HG03196 (cell line): Measurements from ENCODE around the gene YIPF3.
"Not testable (repeated sequence)": the region's sequence is repeated elsewhere in the genome, so short reads cannot be mapped to it uniquely, and the experiment has no call there.

ENCODE experiments used
- ATAC-seq: cut with Tn5 transposase; IDR thresholded peaks from one replicate; pipeline ENCODE4 v1.9.1; 2021; ENCODE audit not compliant: unreplicated experiment

YIPF3 gene

DNA sequence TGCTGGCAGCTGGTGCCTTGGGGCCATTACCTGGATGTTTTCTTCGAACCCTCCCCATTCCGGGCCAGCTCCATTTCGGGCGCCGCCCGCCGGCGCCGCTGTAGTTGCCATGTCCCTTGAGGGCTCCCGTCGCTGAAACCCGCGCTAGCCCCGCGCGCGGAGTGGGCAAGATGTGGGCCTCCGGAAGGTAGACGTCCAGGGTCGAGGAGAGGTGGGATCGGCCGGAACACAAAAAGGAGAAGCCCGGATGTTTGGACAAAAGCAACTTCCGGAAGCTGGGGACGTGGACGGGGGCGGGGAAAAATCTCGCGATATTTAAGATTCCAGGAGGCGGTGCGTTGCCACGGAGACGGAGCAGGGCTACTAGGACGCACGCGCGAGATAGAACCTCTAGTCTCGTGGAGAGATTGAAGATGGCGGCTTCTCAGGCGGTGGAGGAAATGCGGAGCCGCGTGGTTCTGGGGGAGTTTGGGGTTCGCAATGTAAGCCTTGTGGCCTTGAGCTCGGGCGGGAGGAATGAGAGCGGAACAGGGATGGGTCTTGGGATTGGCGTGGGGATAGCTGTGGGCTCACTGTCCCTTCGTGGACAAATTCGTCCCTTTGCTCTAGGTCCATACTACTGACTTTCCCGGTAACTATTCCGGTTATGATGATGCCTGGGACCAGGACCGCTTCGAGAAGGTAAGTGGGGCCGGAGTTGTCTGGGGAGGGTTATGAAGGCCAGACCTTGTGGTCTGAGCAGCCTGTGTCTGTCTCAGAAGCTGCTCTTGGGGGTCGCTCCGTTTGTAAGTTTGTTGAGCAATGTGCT, at the start of gene YIPF3, which contains the start of gene POLR1C:
YIPF3 (minus strand) TSS at position 230 of the 808 bp plus-strand sequence; CDS start at position 111, 119 bp downstream.
POLR1C (plus strand) TSS at position 393 of the 808 bp plus-strand sequence; CDS start at position 414, 21 bp downstream.
- peak; percentile 84 for ATAC-seq

GRCh38 chr6:43559328-43559727, 42.6 kb upstream of the YIPF3 start:
- ATAC-seq, result no peak

DNA sequence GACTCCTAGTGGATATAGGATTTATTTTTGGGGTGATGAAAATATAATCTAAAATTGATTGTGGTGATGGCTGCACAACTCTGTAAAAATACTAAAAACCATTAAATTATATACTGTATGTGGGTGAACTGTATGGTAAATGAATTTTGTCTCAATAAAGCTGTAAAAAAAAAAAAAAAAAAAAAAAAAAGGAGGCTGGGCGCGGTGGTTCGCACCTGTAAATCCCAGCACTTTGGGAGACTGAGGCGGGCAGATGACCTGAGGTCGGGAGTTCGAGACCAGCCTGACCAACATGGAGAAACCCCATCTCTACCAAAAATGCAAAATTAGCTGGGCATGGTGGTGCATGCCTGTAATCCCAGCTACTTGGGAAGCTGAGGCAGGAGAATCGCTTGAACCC, 40.9 kb upstream of the YIPF3 start:
- not testable (repeated sequence) for ATAC-seq

GRCh38 chr6:43547222-43547621, 30.5 kb upstream of the YIPF3 start:
- no peak for ATAC-seq

DNA sequence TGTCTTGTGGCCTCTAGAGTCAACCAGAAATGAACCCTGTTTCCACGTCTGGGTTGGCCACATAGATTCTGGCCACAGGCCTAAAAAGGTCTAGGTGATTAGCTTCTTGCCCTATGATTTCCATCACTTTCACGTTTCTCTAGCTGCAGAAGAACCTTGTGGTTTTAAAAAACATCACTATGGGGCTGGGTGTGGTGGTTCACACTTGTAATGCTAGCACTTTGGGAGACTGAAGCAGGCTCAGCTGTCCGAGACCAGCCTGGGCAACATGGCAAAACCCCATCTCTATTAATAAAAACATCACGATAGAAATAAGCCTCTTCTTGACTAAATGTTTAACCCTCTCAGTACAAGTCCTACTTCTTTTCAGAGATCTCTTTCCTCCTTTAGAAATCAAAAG, 27.7 kb upstream of the YIPF3 start:
- ATAC-seq, result no peak

- ATAC-seq, result no peak
These were observed 25.2 kb upstream of the YIPF3 start for GRCh38 chr6:43541774-43542471.

DNA sequence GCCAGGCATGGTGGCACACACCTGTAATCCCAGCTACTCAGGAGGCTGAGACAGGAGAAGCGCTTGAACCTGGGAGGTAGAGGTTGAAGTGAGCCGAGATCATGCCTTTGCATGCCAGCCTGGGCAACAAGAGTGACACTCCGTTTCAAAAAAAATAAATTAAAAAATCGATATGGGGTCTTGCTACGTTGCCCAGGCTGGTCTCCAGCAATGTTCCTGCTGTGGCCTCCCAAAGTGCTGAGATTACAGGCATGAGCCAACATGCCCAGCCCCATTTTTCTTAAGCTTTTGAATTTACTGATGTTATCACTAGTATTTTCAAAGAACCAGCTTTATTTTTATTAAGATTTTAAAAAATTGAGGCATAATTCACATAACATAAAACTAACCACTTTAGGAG, 23.8 kb upstream of the YIPF3 start:
- no peak for ATAC-seq

DNA sequence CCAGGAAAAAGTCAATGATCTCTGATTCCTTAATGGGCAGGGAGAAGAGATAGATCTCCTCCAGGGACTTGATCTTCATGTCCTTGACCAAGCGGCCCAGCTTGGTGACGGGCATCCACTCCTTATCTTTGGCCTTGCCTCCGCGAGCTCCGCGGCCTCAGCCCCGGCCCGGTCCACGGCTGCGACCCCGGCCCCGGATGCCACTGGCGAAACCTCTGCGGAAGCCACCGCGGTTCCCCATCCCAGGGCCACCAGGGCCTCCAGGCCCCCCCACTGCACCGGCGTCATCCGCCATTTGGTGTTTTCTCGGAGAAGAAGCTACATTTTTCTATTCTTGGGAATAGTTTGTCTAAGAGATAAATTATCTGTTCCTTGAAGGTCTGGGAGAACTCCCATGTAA, 22.7 kb upstream of the YIPF3 start:
- ATAC-seq, result not testable (repeated sequence)

GRCh38 chr6:43538986-43539385, 22.3 kb upstream of the YIPF3 start:
- ATAC-seq, result not testable (repeated sequence)

DNA sequence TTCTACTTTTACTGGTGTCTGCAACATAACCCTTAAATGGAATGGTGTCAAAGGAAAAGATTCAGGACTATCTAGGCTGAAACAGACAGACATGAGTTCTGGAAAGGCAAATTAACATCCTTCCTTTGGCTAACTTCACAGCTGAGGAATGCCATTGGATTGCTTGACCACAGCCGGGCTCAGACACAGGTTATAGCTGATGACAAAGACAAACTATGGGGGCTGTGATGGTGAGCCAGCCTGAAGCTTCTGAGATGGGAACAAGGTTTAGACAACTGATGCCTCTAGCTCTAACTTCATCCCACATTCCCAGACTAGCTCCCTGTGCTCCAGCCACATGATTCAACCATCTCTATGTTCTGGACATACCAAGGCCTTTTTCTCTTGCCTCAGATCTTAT, 15.5 kb upstream of the YIPF3 start:
- no peak for ATAC-seq

GRCh38 chr6:43524483-43524961, 7.8 kb upstream of the YIPF3 start:
- no peak for ATAC-seq

DNA sequence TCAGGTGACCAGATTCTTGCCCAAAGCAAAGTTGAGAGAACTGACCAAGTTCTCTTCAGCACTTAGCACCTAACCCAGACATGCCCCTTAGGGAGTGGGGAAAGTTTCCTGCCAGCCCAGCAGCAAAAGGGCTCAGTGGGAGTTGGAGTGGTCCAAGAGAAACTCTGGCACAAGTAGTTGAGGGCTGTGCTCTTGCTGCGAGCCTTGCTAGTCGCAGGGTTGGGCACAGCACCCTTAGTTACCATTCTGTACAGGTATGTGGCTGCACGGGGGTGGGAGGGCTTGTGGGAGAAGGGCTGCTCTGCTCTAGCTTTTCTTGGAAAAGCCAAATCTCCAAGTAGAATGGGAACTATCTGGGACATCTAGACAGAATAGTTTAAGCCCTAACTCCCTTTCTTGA, 6.6 kb upstream of the YIPF3 start:
- ATAC-seq, result no peak

DNA sequence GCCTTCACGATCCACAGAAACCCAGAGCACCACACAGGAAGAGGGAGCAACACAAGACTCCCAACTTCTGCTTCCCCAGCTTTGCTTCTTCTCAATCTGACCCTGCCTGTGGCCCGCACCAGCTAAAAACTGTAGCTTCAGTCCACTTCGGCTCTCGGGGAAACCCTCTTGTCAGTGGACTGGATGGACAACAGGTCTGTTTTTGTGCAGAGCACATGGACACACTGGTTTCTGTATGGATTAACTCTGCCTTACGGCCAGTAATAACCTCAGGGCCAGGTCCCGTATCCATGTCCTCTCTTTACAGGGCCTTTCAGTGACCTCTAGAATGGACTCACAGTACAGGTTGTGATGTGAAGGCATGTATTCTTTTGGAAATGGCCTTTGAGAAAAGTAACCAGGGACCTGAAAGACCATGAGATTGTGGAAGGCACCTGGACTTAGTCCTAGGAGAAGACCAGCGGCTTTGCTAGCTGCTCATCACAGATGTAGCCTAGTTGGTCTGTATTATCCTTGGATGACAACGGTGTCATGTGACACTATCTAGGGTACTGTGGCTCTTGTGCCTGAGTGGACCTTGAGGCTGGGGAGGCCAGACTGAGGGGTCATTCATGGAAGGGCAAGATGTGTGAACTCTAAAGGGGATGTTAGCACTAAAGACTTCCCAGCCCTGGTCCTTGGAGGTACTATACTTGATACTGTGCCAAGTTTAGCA, 6.0 kb upstream of the YIPF3 start:
- no peak for ATAC-seq

DNA sequence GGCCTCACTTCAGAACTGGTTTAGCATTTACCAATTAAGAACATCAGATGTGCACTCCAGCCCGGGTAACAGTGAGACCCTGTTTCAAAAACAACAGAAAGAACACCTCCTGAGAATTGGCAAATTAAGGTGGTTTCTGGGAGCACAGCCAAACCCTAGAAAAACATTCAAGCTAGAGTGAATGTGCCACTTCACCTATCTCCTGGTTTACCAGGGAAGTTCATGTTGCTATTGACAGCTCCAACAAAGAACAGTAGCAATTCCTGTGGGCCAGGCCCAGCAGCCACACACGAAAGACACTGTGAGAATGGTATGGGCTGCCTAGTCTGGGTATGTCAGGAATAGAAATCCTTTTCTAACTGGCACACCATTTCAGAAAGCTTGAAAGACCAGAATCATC, 5.1 kb upstream of the YIPF3 start:
- ATAC-seq, result no peak

- no peak for ATAC-seq
These were observed 3.4 kb upstream of the YIPF3 start for GRCh38 chr6:43520097-43520496.

DNA sequence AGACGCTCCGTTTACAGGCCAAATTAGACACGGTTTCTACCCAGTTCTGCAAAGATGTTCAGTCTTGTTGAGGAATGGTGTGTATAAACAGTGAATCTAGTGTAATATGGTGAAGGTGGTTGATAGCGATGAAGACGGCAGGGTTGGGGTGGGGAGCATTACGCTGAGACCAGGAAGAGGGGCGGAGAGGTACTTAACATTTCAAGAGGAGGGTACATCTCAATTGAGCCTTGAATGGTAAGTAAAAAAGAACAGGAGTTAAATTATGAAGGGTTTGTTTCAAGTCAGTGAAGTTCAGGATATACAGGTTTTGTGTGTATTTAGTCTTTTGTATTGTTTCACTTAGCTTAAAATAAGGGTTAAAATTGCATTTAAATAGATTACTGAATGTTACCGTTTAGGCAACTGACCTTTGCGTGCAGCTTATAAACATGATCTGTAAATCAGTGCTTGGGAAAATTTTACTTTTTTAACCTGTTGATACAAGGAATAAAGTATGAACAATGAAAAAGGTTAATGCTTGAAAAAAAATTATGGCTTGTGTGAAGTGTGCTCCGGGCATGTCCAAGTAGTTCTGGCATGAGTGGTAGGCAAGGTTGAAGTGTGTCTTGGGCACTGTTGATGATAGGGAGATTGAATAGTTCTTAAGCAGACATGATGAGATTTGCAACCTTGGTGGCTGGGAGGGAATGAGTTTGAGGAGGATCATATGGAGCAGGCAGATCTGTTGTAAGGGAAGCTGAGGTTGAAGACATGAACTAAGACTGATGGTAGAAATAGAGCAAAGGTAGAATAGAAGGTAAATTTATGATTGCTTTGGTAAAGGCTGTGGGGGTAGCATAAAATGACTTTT, 1.0 kb upstream of the YIPF3 start:
- no peak for ATAC-seq

DNA sequence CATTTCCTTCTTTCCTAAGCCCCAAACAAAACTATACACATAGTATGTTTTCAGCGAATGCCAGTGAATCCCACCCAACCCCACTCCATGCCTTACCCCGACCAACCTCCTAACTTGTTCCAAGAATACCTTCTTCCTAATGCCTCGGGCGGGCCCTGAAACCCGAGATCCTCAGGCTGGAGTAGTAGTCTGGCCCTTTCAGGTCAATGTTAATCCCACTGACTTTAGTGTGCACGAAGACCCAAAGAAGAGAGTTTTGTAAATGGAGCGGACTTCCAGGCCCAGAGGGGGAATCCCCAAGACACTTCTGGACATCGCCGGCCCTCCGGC, 394 bp downstream of the YIPF3 start:
- peak; percentile 1 for ATAC-seq

- no peak for ATAC-seq
These were observed 918 bp downstream of the YIPF3 start for GRCh38 chr6:43515808-43516207.

DNA sequence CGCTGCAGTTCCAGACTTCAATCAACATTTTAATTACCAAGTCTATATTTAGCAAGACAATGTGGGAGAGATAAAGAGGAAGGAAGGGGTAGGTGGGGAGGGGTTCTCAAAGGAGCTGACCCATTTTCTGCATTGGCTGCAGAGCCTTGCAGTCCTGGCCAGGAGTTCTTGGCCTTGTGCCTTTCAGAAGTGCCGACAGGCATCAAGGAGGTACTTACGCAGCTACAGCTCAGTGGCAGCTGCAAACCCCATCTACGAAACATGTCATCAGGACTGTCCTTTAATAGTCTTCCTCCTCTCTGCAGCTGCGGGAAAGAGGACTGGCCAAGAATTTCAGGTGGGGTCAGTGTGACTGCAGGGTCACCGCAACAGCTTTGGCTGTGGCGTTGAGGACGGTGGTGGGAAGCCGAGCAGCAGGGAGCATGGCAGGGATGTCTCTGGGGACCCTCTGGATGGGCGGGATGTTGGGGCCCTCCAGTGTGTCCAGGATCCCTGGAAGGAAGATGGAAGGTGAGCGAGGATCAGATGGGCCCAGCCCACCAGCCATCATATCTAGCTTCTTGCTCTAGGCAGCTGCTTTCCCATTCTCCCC, 4.8 kb downstream of the YIPF3 start:
- no peak for ATAC-seq

DNA sequence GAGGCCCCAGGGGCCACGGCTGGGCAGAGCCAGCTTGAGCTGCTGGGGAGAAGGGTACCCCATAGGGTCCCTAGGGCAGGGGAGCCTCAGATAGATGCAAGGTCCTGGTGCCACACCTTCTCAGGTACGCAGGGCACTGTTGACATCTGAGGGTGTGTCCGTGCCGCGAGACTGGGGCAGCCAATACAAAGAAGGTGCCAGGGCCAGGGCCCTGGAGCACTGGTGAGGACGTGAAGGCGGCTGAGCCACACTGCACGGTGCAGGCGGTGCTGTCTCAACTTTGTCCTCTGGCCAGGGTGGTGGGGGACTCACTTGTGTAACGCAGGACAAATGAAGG, 5.9 kb downstream of the YIPF3 start:
- ATAC-seq, result no peak
